GM12878 (cell line): ENCODE data around the gene PPHLN1. TPM values are rescaled to one million over a fixed set of nuclear protein-coding genes. Genes with fewer than 3 reads are reported as not detected.

Experiments
- ATAC-seq: fragments of 200-7000 bp; cut with Tn5 transposase; 3 replicates; pipeline ENCODE4 v1.9.1; 2020; ENCODE audit warnings: mild to moderate bottlenecking, moderate library complexity
- BruUV-seq: library from RNA; stranded (reverse); fragments of 400-500 nt; replicated peaks from 2 replicates; lab custom pipeline; 2021; lab: Mats Ljungman, UMichigan
- CTCF ChIA-PET: fragments of 300-600 bp; sonication (Branson Sonifier 250); formaldehyde crosslinking; extraction: SDS; loops from one replicate; lab custom pipeline; 2021; ENCODE audit warnings: inconsistent platforms; lab: Yijun Ruan, JAX
- POLR2A ChIA-PET: fragments of 350-600 bp; formaldehyde crosslinking; extraction: SDS; loops from one replicate; lab custom pipeline; 2021; ENCODE audit warnings: inconsistent platforms; lab: Charles Lee
- RAD21 ChIA-PET: fragments of 300-600 bp; sonication (Branson Sonifier 250); formaldehyde crosslinking; loops from one replicate; lab custom pipeline; 2023; ENCODE audit warnings: antibody characterized with exemption; ENCODE audit not compliant: unreplicated experiment; lab: Charles Lee
- SMC1A ChIA-PET: fragments of 300-600 bp; sonication (Branson Sonifier 250); formaldehyde crosslinking; loops from one replicate; lab custom pipeline; 2023; ENCODE audit not compliant: unreplicated experiment, uncharacterized antibody; lab: Charles Lee
- DNase-seq: peaks from one replicate; pipeline ENCODE4 v3.0.0-alpha.2; 2011; ENCODE audit warnings: low read depth, low spot score
- FAIRE-seq: peaks from 3 replicates; lab custom pipeline; 2011; peaks lifted over from hg19 to GRCh38; lab: Jason Lieb, UNC
- H2AFZ ChIP-seq: 2 replicates; pipeline ENCODE4 v1.6.0; 2011; ENCODE audit warnings: low read depth, low read length, control low read depth; ENCODE audit not compliant: control insufficient read depth
- H3K27ac ChIP-seq: 2 replicates; pipeline ENCODE4 v1.5.1; 2011; ENCODE audit warnings: control low read depth; ENCODE audit not compliant: control insufficient read depth, insufficient read depth
- H3K27me3 ChIP-seq, 2 experiments: replicated peaks in 1 of 2; 2 replicates each; pipeline versions ENCODE4 v1.6.0 to v1.6.1; 2011; ENCODE audit warnings: low read length in 1 of 2; ENCODE audit not compliant: control insufficient read depth in 2 of 2, insufficient read depth in 2 of 2
- H3K36me3 ChIP-seq, 2 experiments: 2 replicates each; pipeline ENCODE4 v1.5.1; 2011; ENCODE audit warnings: low read length in 1 of 2; ENCODE audit not compliant: control insufficient read depth in 2 of 2, insufficient read depth in 2 of 2
- H3K4me1 ChIP-seq: 2 replicates; pipeline ENCODE4 v1.6.1; 2011; ENCODE audit warnings: mild to moderate bottlenecking, low read length, moderate library complexity, mixed read lengths; ENCODE audit not compliant: control insufficient read depth, insufficient read depth
- H3K4me2 ChIP-seq: 2 replicates; pipeline ENCODE4 v1.6.0; 2011; ENCODE audit warnings: control low read depth; ENCODE audit not compliant: control insufficient read depth, insufficient read depth
- H3K4me3 ChIP-seq: fragments of 200-600 bp; sonication (generic); 2 replicates; pipeline ENCODE4 v1.5.1; 2016
- H3K79me2 ChIP-seq: 2 replicates; pipeline ENCODE4 v1.6.0; 2011; ENCODE audit warnings: low read length; ENCODE audit not compliant: control insufficient read depth, insufficient read depth
- H3K9ac ChIP-seq: 2 replicates; pipeline ENCODE4 v1.8.0; 2011; ENCODE audit warnings: low read length, control low read depth, mixed read lengths; ENCODE audit not compliant: control insufficient read depth, insufficient read depth
- H3K9me3 ChIP-seq: replicated peaks from 3 replicates; pipeline ENCODE4 v1.5.1; 2011; ENCODE audit warnings: mild to moderate bottlenecking, low read length; ENCODE audit not compliant: control insufficient read depth, insufficient read depth
- H4K20me1 ChIP-seq: 2 replicates; pipeline ENCODE4 v1.6.0; 2011; ENCODE audit not compliant: control insufficient read depth, insufficient read depth
- EGR1 ChIP-seq, 2 experiments: IDR thresholded peaks; 1 replicate in 1 of 2; 2 replicates in 1 of 2; pipeline ENCODE4 v1.6.1; 2011 to 2012; ENCODE audit warnings: low read depth in 2 of 2, low read length in 2 of 2, borderline replicate concordance in 1 of 2, mild to moderate bottlenecking in 1 of 2, moderate library complexity in 1 of 2
- ESRRA ChIP-seq: IDR thresholded peaks from 2 replicates; pipeline ENCODE4 v1.6.1; 2012; ENCODE audit warnings: mild to moderate bottlenecking, low read length, improper control_type of control experiment
- FOXK2 ChIP-seq: fragments of 450-650 bp; IDR thresholded peaks from 2 replicates; pipeline ENCODE4 v1.6.1; 2017; ENCODE audit warnings: mild to moderate bottlenecking, moderate library complexity
- MTA3 ChIP-seq: IDR thresholded peaks from 2 replicates; pipeline ENCODE4 v1.6.1; 2012; ENCODE audit warnings: low read length, inconsistent platforms, borderline replicate concordance
- MYC ChIP-seq: IDR thresholded peaks from 2 replicates; pipeline ENCODE4 v1.6.1; 2011; ENCODE audit warnings: mild to moderate bottlenecking, low read length, moderate library complexity, inconsistent platforms; ENCODE audit not compliant: insufficient read depth, insufficient replicate concordance, insufficient read length, severe bottlenecking
- PBX3 ChIP-seq: IDR thresholded peaks from 2 replicates; pipeline ENCODE4 v1.6.1; 2011; ENCODE audit warnings: mild to moderate bottlenecking, low read depth, low read length, moderate library complexity; ENCODE audit not compliant: insufficient replicate concordance
- PML ChIP-seq: IDR thresholded peaks from 2 replicates; pipeline ENCODE4 v1.6.1; 2012; ENCODE audit warnings: low read length, inconsistent platforms
- PRDM15 ChIP-seq: fragments of 450-650 bp; formaldehyde crosslinking; IDR thresholded peaks from 2 replicates; pipeline ENCODE4 v1.4.0; 2020; ENCODE audit warnings: mild to moderate bottlenecking, moderate library complexity
- SMARCA5 ChIP-seq: fragments of 450-650 bp; IDR thresholded peaks from 2 replicates; pipeline ENCODE4 v1.6.1; 2017; ENCODE audit warnings: mild to moderate bottlenecking
- SREBF2 ChIP-seq: IDR thresholded peaks from 2 replicates; pipeline ENCODE4 v1.6.1; 2012; ENCODE audit warnings: mild to moderate bottlenecking, low read length
- SUPT20H ChIP-seq: IDR thresholded peaks from 2 replicates; pipeline ENCODE4 v1.6.1; 2011; ENCODE audit warnings: low read depth, mild to moderate bottlenecking, low read length, moderate library complexity, borderline replicate concordance; ENCODE audit not compliant: control insufficient read depth
- TAF1 ChIP-seq: IDR thresholded peaks from 2 replicates; pipeline ENCODE4 v1.6.1; 2011; ENCODE audit warnings: mild to moderate bottlenecking, low read depth, low read length, borderline replicate concordance
- WRNIP1 ChIP-seq: IDR thresholded peaks from 2 replicates; pipeline ENCODE4 v1.6.1; 2011; ENCODE audit warnings: low read depth, low read length, improper control_type of control experiment, borderline replicate concordance
- YBX1 ChIP-seq: fragments of 450-650 bp; IDR thresholded peaks from 2 replicates; pipeline ENCODE4 v1.6.1; 2016; ENCODE audit warnings: antibody characterized with exemption
- ZNF217 ChIP-seq: fragments of 450-650 bp; IDR thresholded peaks from 2 replicates; pipeline ENCODE4 v1.6.1; 2017; ENCODE audit warnings: antibody characterized with exemption, mild to moderate bottlenecking
- ZNF592 ChIP-seq: fragments of 450-650 bp; IDR thresholded peaks from 2 replicates; pipeline ENCODE4 v1.6.1; 2017; ENCODE audit warnings: mild to moderate bottlenecking, moderate library complexity
- WGBS: methylation state at CpG from one replicate; pipeline ENCODE4 v1.1.6; 2016; ENCODE audit warnings: low lambda C conversion rate; ENCODE audit not compliant: insufficient replicate concordance, insufficient coverage; ENCODE audit errors: missing lambda C conversion rate; 5-methylcytosine and 5-hydroxymethylcytosine counted together
- in situ Hi-C: fragments of 300-500 bp; cut with MboI; formaldehyde crosslinking; loops from 9 replicates; pipeline ENCODE4 v1.14.3; 2018; ENCODE audit warnings: mixed read lengths
- intact Hi-C: fragments of 100-400 bp; cut with micrococcal nuclease; formaldehyde crosslinking; loops from one replicate; pipeline ENCODE4 v1.14.2; 2022; ENCODE audit not compliant: unreplicated experiment
- polyA plus RNA-seq, 11 experiments: library from polyadenylated mRNA; depleted of rRNA in 4 of 11; unstranded in 6 of 11; stranded (reverse) in 5 of 11; fragments of >200 nt; fragmentation: Nextera tagmentation in 4 of 11; fragmentation: Illumina TruSeq in 1 of 11; extraction: Ambion mirVana in 4 of 11; extraction: Trizol in 1 of 11; gene quantifications; 1 replicate in 1 of 11; 2 replicates in 10 of 11; pipeline versions ENCODE4 v1.2.1 to v1.2.3, GENCODE V29; 2011 to 2016; ENCODE audit warnings: inconsistent platforms in 2 of 11, missing spikeins in 2 of 11, low read depth in 1 of 11
- total RNA-seq, 4 experiments: library from RNA; depleted of rRNA in 3 of 4; stranded (reverse); fragments of >200 nt in 3 of 4; fragmentation: Illumina TruSeq in 1 of 4; extraction: Trizol in 1 of 4; gene quantifications; 2 replicates each; pipeline versions ENCODE4 v1.2.1 to v1.2.3, GENCODE V29; 2013 to 2021

The PPHLN1 gene
- total and polyA plus RNA-seq, 10 of the 15 experiments (the other 5 are each of a cell fraction or from before 2014, with no cell fraction given): 73.6 to 117 (median 92.1) TPM

GRCh38 chr12:42365486-42365885 lies 39.5 kb downstream of the PPHLN1 start:
- Histone ChIP-seq H4K20me1 (no peaks in the 10 kb centered on the region), H3K9ac (no peak overlapping the region), H3K4me3 (no peak overlapping the region), H3K36me3 (peaks cover 0 to 3% of the 10 kb centered on the region in 2 experiments; a peak in 1 of 4 replicates), H3K4me1 (peaks cover 8% of the 10 kb centered on the region), H3K27ac (no peak overlapping the region), H3K27me3 (no peaks in the 10 kb centered on the region), H3K4me2 (no peak overlapping the region), H2AFZ (no peak overlapping the region), H3K79me2 (no peaks in the 10 kb centered on the region; the same call in none of the 2 replicates), H3K9me3 (no peaks in the 10 kb centered on the region; the same call in 2 of the 3 replicates)
- FAIRE-seq (no peak), DNase-seq (no peak), ATAC-seq (no peak)
- in situ Hi-C loops (loop anchor here (25.0 kb wide), 1 partner anchor 1103 kb away; no protein-coding TSS in a partner anchor), intact Hi-C loops (no loop called here)
- SMC1A ChIA-PET: interaction anchor here (0.9 kb wide), 1 partner anchor 17 kb away, joined by 3 read pairs; no protein-coding TSS in a partner anchor
- POLR2A ChIA-PET: interaction anchor here (0.5 to 0.6 kb wide), 2 partner anchors 51 to 139 kb away, joined by 3 read pairs; no protein-coding TSS in a partner anchor
- 80% methylated on average over 5 of the region's 5 CpGs for WGBS
- no TSS peak for BruUV-seq
- TF ChIP-seq YBX1 (no peak), SREBF2 (no peak), TAF1 (no peak), ZNF217 (no peak), PRDM15 (CRISPR knock-in tag) (no peak), FOXK2 (no peak), PBX3 (no peak), WRNIP1 (no peak), ESRRA (no peak), SUPT20H (no peak), EGR1 (IDR thresholded peaks at IDR 0.05; ENCODE audit: borderline replicate concordance in 1 of 2, low read depth in 2 of 2, low read length in 2 of 2) (no peak), MYC (no peak), SMARCA5 (no peak), PML (no peak), ZNF592 (no peak), MTA3 (no peak)
- RAD21 ChIA-PET: interaction anchor here (0.9 kb wide), 1 partner anchor 33 kb away, joined by 4 read pairs; no protein-coding TSS in a partner anchor
- CTCF ChIA-PET: interaction anchor here (0.7 to 1.0 kb wide), 3 partner anchors 20 to 37 kb away, joined by 3 read pairs; no protein-coding TSS in a partner anchor
